Stimulated activated CD8-positive, alpha-beta memory T cell treated with anti-CD3 and anti-CD28 coated beads, Interleukin-15, amount 100 ng/mL, for 24 hours (primary cell): ENCODE results near the gene MSL3B.

Experiments used
- DNase-seq: peaks from one replicate; pipeline ENCODE4 v3.0.0-alpha.2; 2020; ENCODE audit warnings: low read depth

Gene MSL3B

GRCh38 chr2:233852056-233852455 lies 16.1 kb downstream of the MSL3B start:
- DNase-seq: no peak

DNA sequence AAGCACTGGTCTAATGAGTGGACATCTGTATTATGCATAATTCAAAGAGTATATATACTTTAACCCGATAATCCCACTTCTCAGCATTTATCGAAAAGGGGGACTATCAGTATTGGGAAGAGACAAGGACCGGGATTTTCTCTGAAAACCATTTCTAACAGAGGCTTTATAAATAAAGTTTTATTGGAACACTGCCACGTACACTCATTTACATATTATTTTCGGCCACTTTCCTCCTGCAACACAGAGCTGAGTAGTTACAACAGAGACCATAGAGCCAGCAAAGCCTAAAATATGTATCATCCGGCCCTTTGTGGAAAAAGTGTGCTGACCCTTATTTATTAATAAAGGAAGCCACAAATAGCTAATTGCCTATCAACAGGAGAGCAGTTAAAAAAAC lies 17.0 kb downstream of the MSL3B start:
- DNase-seq: no peak

- no peak for DNase-seq
Measured at GRCh38 chr2:233850745-233851144, 17.4 kb downstream of the MSL3B start.

GRCh38 chr2:233849607-233850271 lies 18.4 kb downstream of the MSL3B start:
- DNase-seq: no peak

DNA sequence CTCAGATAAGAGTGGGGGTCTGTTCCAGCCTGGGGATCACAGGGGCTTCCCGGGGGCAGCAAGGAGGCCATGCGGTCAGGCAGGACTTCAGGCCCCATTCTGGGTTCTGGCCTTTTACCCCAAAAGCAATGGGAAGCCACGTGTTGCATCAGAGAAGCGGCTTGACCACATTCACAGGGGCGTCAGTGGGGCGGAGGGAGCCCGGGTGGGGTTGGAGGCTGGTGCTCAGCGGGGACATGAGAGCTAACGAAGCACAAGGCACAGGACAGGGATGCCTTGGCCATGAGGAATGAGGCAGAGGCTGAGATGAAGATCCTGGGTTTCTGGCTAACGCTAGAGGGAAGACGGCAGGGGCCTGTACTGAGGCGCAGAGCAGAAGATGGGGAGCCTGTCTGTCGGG lies 19.9 kb downstream of the MSL3B start:
- no peak for DNase-seq

GRCh38 chr2:233847248-233847898 lies 20.8 kb downstream of the MSL3B start:
- DNase-seq: no peak

- DNase-seq: no peak
Measured at GRCh38 chr2:233846387-233847247, 21.6 kb downstream of the MSL3B start.

DNA sequence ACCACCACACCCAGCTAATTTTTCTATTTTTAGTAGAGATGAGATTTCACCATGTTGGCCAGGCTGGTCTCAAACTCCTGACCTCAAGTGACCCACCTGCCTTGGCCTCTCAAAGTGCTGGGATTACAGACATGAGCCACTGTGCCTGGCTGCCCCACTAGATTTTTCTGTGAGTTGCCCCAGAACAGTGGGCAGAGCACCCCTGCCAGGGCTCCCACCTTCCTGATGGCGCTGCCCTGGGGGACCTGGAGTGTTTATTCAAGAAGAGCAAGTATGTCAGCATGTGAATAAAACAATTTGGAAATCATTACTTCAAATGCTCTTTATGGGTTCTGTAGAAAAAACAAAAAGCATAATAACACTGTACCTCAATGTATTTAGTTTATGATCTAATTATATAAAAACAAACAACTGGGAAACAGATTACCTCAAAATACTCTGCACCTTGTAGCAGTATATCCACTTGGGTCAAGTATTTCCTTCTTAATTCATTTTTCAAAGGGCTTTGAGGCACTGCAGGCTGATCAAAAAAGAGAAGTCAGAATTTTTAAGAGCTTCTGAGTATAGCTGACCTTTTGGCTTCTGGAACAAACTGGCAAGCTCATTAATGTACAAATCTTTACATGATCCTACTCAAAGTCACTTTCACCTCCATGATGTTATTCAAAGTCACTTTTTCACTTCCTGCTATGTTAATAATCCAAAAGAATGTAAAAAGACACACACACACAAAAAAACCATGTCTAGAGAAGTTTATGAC lies 22.7 kb downstream of the MSL3B start:
- DNase-seq: no peak

GRCh38 chr2:233844836-233845235 lies 23.4 kb downstream of the MSL3B start:
- no peak for DNase-seq

GRCh38 chr2:233844064-233844807 lies 23.9 kb downstream of the MSL3B start:
- DNase-seq: no peak

GRCh38 chr2:233841183-233841582 lies 27.0 kb downstream of the MSL3B start:
- no peak for DNase-seq

DNA sequence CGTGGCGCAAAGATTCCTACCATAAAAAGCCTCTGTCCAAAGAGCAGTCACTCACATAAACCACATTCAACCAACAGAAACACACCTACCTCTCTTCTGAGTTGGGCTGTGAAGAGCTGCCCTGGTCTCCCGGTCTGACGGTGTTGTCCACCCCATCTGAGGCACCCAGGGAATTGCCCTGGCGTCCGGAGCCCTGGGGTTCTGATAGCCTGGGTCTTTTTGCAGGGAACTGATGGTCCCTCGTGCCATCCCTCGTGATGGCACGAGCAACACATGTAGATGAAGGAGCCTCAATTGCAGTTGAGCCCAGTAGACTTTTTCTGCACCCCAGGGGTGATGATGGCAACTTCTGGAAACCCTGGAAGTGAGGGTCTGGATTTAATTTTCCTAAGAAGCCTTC lies 27.7 kb downstream of the MSL3B start:
- no peak for DNase-seq

DNA sequence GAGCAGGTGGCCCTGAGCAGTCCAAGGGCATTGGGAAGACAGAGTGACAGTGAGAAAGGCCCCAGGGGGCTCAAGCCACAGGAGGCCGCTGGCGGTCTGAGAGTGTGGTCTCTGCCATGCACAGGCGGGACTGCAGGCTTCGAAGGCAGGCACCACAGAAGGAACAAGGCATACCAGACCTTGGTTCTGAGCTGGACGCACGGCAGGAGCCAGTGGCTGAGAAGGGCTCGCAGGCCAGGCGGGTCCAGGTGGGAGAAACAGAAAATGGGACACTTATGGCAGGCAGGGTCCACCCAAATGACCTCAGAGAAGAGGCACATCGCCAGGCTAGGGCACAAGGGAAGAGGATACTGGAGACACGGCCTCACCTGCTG lies 28.8 kb downstream of the MSL3B start:
- DNase-seq: no peak

- no peak for DNase-seq
Measured at GRCh38 chr2:233838726-233839446, 29.3 kb downstream of the MSL3B start.

- no peak for DNase-seq
Measured at GRCh38 chr2:233838251-233838650, 29.9 kb downstream of the MSL3B start.

GRCh38 chr2:233837694-233838229 lies 30.4 kb downstream of the MSL3B start:
- DNase-seq: no peak

DNA sequence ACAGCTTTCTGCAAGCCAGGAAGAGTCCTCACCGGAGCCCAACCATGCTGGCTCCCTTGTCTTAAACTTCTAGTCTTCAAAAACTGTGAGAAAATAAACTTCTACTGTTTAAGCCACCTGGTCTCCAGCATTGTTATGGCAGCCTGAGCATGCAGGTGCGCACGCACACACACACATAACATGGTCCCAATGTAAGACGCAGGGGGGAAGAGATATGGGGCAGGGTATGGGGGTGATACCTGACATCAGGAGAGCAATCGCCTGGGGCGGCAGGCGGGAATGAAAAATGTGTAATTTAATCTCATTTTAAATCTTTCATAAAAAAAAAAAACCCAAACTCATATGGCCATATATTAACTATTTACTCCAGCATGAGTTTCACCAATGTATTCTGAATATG lies 31.8 kb downstream of the MSL3B start:
- DNase-seq: no peak

DNA sequence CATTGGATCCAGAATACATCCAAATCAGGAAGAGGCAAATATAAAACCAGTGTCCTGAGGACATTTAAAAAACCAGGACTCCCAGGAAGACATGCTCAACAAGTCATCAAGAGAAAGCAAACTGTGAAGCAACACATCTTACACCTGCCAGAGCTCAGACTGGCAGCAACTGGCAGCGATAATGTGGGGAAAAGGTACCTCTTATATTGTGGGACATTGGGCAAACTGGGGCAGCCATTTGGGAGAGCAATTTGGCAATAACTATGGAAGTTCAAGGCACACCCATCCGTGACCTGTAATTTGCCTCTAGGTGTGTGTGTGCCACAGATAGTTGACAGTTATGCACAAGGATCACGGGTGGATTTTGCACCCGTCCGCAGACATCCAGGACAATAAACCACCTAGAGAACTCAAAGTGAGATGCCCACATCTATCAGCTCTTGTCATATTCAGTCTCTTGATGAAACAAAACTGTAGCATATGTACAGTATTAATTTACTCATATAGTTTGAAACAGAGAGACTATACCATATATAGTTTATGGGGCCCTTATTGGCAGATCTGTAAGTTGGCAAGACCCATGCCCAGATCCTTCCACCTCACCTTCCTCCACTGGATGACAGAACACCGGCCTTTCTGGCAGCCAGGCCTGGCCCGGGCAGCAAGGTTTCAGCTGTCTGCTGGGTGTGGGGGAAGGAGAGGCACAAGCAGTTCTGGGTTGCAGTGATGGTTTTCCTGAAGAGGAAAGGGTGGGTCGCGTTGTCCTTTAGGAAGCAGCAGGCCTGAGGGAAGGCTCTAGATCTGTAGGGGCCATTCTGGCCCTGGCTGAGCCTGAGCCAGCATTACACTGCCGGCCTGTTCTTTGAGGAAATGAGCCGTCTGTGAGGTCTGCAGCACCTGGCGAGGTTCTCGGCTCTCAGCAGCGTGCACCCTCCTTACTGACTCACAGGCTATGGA lies 32.7 kb downstream of the MSL3B start:
- no peak for DNase-seq

DNA sequence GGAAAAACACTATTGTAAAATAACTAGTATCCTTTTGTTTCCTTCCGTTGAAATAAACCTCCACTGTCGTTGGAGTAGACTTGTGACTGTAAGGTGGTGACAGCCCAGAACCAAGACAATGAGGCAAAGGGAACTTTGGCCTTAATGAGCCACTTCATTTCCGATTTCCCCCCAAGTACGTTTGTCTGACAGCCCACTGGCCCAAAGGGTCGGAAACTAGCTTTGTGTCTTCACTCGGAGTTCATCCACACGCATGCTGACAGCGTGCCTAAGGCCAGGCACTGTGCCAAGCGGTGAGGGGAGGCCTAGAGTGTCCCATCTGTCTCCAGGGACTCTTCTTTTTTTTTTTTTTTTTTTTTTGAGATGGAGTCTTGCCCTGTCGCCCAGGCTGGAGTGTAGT lies 34.8 kb downstream of the MSL3B start:
- DNase-seq: no peak
